NCI-H1436 (cell line): ENCODE data around the gene RYR1.
"Not testable (repeated sequence)": the region's sequence is repeated elsewhere in the genome, so short reads cannot be mapped to it uniquely, and the experiment has no call there.

Experiments
- DNase-seq: peaks from one replicate; lab custom pipeline; 2025; lab: John Stamatoyannopoulos, UW

The RYR1 gene

GRCh38 chr19:38616265-38616664 is 182.8 kb downstream of the RYR1 start:
- DNase-seq, result no peak

DNA sequence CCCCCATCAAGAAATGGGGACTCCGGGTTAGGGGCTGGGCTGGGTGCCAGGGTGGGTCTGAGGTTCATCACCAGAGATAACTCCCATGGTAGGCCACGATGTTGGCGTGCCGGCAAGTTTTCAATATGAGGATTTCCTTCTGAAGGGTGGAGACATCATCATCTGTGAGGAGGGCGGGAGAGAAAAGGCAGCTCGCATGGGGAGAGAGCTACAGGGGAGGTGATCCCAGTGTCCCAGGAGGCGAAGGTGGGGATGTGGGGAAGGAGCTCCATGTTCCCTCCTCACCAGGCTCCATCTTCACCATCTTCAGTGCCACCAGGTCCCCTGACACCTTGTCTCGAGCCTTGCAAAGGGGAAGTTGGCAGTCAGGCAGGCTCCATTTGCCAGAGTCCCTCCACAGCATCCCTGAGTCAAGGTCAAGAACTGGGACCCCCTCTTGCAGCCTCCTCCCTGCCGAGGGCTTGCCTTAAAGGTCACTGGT is 183.8 kb downstream of the RYR1 start:
- DNase-seq, result no peak

DNA sequence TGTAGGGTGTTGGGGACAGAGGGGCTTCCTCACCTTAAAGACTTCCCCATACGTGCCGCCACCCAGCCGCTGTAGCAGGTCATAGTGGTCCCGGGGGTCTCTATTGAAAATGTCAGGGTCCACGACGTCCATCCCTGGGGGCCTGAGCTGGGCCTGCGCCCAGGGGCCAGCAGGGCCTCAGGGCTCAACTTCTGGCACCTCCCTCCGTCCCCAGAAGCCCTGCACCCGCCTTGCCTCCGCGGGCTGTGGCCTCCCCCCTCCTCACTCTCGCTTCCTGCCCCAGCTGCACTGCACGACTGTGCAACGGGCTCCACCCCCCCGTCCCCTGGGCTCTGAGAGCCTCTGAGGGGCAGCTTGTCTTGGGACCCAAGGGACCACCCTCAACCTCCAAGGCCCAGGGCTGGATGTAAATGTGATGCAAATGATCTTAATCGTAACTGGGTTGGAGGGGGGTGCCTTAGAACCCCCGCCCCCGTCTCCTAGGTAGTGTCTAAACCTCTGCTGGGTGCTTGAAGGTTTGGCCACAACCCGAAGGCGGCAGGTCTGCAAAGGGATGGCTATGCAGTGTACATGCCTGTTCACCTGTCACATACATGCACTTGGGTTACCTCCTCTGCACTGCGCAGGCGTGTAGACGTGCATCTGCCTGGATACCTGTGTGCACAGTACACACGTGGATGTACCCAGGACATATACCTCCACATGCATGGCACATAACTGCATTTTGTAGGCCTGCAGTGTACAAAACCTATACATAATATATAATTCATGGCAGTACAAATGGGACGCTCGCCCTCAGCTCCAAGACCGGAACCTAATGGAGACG is 184.5 kb downstream of the RYR1 start, which contains the start of gene MAP4K1:
MAP4K1 (minus strand) TSS at position 190 of the 826 bp plus-strand sequence; CDS start at position 132, 58 bp downstream.
- peak; percentile 85 for DNase-seq

GRCh38 chr19:38618590-38619360 is 185.3 kb downstream of the RYR1 start, which contains the start of gene EIF3K:
EIF3K (plus strand) TSS chr19:38619188; CDS start chr19:38619269, 81 bp downstream.
- peak; percentile 96 for DNase-seq

DNA sequence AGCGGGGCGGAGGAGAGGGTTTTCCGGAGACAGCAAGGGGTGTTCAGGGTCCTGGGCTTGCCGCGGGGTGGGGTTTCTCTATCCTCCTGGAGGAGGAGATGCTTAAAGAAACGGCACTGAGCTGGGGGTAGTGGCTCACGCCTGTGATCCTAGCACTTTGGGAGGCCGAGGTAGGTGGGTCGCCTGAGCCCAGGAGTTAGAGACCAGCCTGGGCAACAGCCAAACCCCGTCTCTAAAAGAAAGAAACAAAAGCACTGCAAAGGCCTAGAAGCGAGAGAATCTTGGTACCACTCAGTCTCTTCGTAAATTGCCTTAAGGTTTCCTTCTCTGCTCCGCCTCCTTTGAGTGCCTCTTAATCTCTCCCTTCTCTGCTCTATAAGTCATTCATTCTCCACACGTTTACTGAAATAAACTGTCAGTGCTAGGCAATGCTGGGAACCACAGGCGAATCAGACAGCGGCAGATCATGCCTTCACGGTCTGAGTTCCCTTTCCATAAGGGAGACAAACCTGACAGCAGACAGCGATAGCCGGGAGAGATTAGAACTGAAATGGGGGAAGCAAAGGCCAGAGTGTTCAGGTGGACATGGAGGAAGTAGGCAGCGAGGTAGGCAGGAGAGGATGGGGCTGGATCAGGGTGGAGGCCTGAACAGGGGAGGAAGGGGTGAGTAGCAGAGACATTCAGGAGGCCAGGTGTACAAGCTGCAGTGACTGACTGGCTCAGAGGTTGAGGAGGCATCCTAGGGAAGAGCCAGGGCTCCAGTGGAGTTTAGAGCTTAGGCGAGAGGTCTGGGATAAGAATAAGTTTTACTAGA is 186.1 kb downstream of the RYR1 start:
- DNase-seq, result no peak

DNA sequence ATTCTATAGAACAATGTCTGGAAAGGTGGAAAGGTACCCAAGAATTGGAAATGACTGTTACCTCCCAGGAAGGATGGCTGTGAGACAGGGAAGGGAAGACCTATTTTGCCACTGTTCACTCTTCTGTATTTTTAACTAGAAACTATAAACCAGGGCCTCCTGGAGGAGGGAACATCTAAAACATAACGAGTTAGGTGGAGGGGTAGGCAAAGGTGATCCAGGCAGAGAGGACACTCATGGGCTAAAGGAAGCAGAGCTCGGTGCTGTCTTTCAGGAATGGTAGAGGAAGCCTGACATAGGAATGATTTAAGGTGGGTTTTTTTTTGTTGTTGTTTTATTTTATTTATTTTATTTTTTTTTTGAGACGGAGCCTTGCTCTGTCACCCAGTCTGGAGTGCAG is 191.3 kb downstream of the RYR1 start:
- no peak for DNase-seq

- DNase-seq, result no peak
These were observed 192.9 kb downstream of the RYR1 start for GRCh38 chr19:38626401-38626800.

DNA sequence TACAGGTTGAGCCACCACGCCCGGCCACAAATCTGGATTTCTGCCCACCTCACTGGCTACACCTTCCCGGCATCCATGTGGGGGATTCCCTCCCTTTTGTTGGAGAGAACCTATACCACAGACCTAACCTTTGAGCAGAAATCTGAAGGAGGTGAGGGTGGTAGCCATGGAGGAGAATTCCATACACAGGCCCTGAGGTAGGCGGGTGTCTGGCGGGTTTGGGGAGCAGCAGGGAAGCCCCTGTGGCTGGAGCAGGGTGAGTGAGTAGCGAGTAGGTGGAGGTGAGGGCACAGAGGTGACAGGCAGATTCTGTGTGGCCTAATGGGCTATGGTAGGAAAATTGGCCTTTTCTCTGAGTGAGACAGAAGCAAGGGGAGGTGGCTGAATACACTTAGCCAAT is 196.1 kb downstream of the RYR1 start:
- no peak for DNase-seq

GRCh38 chr19:38631301-38631700 is 197.8 kb downstream of the RYR1 start:
- DNase-seq, result not testable (repeated sequence)

- not testable (repeated sequence) for DNase-seq
These were observed 198.5 kb downstream of the RYR1 start for GRCh38 chr19:38631811-38632475.

- no peak for DNase-seq
These were observed 199.2 kb downstream of the RYR1 start for GRCh38 chr19:38632476-38633213.

- peak; percentile 21 for DNase-seq
These were observed 201.4 kb downstream of the RYR1 start for GRCh38 chr19:38634757-38635482.

GRCh38 chr19:38635483-38636399 is 202.2 kb downstream of the RYR1 start:
- DNase-seq, result no peak
